HG03159 (cell line): ENCODE results near the gene PXN.
"Not testable (repeated sequence)": the region's sequence is repeated elsewhere in the genome, so short reads cannot be mapped to it uniquely, and the experiment has no call there.

Experiments used
- ATAC-seq: cut with Tn5 transposase; IDR thresholded peaks from one replicate; pipeline ENCODE4 v1.9.1; 2021; ENCODE audit warnings: mild to moderate bottlenecking, moderate library complexity; ENCODE audit not compliant: unreplicated experiment

The PXN gene

GRCh38 chr12:120227233-120228040 is 38.1 kb downstream of the PXN start:
- no peak for ATAC-seq

DNA sequence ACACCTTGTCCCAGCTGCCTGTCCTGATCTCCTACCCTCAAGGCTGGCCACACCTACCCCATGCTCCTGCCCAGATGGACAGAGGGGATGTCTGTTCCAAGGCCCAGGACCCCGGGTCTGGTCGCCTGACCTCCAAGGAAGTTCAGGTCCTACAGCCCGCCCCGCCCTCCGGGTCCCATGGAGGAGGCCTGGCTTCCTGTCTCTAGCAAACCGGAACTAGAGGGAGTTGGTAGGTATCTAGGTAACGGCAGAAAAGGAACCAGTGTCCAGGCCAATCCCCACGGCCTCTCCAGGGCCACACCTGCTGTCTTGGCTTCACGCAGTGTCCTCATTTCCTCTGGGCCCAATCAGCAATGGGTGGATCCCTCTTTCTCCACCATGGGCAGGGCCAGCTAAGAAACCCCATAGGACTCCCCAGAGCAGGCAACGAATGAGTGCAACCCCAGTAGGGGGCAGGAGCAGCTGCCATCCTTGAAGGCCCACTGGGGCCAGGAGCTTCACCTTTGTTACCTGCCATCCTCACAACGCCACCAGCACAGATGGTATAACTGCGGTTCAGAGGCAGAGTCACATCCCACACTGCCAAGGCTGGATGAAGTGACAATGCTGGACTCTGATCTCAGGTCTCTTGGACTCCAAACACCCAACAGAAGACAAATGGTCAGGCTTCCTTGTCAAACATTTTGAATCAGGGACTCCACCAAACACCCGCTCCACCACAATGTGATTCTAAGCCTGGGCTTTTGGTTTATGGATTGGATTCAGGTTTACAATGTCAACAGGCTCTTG is 39.5 kb downstream of the PXN start:
- no peak for ATAC-seq

- no peak for ATAC-seq
Observed at GRCh38 chr12:120225200-120225558, 40.4 kb downstream of the PXN start.

- no peak for ATAC-seq
Observed at GRCh38 chr12:120224304-120225199, 41.0 kb downstream of the PXN start.

- no peak for ATAC-seq
Observed at GRCh38 chr12:120223458-120224303, 41.8 kb downstream of the PXN start.

DNA sequence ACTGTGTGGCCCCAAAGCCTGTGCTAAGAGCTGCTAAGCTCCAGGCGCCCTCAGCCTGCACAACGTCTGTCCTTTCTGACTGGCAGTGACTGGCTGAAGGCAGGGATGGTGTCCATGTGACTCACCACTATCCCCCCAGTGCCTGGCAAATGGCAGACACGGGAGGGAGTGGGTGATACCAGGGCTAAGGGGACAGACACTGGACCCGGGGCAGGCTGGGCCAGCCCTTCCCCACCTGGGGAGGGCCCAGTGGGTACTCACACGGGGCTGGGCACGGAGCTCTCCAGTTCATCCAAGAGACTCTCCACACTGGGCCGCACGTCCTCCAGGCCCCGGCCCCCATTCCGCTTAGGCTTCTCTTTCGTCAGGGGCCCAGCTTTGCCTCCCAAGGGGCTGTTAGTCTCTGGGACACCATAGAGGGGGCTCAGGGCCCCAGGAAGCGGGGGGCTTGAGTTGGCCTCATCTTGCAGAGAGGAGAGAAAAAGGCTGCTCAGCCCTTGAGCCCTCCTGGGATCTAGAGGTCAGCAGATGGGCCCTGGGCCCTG is 43.2 kb downstream of the PXN start:
- ATAC-seq = no peak

- no peak for ATAC-seq
Observed at GRCh38 chr12:120221576-120221900, 44.0 kb downstream of the PXN start.

DNA sequence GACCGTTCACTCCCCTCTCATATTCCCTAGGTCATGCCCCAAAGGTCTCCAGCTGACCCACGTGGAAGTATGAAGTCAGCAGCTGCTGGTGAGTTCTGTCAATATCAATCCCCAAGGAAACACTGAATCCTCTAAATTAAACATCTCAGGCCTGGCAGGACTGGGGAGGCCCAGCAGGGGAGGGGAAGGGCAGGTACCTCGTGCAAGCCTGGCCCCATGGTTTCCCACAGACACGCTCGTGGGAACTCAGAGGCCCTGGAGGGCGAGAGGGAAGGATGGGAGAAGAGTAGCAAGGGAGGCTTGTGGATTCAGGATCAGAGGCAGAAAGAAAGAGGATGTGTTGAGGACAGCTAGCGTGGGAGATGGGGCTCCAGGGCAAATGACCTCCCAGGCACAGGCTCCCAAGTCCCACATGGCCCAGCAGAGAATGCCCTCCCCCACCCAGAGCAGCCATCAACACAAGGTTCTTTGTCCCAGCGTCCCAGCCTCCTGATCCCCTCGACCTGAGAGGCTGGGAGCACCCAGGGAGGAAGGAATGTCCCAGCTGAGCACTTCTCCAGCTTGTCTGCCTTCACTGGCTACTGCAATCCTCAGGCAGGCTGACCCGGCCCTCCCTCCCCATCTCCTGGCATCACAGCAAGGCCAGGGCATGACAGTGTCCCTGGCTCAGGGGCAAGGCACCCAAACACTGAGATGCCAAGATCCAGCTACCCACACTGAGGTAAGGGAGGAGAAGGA is 44.5 kb downstream of the PXN start:
- ATAC-seq = no peak

DNA sequence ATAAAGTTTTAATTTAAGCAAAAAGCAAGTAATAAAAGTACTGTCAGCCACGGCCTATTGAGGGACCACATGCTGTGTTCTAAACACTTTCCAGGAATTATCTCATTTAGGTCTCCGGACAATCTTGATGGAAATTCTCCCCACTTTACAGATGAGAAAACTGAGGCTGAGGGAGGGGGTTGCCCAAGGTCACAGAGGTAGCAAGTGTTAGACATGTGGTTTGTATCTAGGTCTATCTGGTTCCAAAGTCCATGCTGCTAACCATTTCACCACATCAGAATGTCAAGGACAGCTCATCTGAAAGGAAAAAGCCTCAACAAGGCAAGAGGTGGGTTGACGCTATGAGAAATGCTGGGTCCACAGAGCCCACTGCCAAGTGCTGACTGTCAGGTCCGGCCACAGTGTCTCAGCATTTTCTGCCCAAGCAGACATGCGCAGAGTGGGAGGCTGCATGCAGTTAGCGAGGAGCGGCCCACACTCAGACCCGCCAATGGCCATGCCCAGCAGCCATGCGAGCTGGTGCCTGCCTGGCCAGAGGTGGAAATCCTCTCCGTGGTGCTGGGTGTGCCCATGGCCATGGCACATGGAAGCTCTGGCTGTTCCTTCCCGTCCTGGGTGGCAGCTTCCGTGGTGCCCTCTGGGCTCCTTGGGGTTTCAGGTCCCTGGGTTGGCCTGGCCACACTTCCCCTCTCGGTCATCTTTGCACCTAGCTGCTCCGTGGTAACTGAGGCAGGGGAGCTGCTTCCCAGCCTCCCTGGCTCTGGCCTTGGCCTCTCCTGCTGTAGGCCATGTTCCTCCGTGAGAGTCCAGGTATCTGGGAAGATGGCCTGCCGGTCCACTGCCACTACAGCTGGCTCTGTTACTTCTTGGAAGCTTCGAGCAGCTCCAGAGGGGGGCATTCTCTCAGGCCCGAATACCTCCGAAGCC is 46.6 kb downstream of the PXN start:
- ATAC-seq = no peak

- ATAC-seq = no peak
Observed at GRCh38 chr12:120216742-120217605, 48.6 kb downstream of the PXN start.

DNA sequence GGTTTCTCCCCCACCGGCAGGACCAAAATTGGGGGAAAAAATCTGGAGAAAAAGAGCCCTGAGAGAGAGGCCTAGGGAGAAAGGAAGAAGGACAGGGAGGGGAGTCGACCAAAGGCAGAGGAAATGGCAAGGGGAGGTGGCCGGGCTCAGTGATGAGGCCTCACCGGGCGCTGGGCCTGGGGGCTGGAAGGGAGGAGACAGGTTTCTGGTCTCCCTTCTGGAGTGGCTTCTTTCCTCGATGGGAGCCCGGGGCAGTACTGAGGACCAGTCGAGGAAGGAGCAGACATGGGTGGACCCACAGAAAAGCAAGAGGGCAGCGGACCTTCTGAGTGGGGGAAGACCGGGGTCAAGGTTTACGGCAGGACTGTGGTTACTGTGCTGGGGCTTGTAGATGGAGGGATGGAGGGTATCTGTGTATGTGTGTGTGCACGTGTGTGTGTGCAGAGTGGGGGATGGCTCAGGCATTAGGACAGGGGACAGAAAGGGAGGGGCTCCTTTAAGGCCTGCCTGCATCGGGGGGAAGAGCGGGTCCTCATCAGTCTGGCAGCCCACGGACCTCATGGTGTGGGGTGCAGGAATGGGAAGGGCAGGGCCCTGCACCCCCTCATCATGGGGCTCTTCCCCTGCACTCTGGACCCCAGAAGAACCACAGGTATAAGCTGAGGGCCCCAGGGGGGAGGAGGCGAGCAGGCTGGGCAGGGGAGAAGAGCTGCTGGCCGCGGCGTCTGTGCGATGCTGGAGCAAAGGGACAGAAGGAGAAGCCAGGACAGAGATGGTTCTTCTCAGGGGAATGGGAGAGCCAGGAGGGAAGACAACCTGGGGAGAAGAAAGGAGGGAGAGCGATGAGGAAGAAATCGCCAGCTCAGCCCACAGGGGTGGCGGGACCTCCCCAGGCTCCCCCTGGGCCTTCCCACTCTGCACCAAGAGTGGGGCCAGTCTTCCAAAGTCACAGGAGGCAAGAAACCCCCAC is 49.5 kb downstream of the PXN start:
- ATAC-seq = no peak

- no peak for ATAC-seq
Observed at GRCh38 chr12:120215357-120215735, 50.2 kb downstream of the PXN start.

DNA sequence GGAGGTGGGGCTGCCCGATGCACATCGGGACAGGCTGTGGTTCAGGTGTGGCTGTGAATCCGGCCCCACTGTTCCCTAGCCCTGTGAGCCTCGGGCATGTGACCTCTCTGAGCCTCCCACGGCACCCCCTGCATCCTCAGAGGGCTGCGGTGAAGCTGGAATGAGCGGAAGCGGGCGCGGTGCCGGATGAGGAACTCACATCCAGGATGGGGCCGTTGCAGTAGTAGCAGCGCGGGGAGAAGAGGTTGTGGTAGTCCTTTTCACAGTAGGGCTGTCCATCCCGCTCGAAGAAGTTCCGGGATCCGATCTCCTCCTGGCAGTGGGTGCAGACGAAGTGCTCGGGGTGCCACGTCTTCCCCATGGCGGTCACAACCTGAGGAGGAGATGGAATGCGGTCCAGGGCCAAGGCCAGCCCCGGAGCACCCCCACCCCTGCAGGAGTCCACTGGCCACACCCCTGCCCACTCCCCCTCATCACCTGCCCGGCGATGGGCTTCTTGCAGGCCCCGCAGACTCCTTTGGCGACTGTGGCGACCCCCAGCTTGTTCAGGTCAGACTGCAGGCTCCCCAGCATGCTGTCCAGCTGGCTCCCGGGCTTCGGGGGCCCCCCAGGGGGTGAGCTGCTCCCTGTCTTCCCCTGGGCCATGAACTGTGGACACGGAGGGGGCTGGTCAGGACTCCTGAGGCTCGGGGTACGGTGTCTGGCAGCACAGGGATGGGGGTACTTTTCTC is 50.7 kb downstream of the PXN start:
- ATAC-seq = no peak

- ATAC-seq = no peak
Observed at GRCh38 chr12:120213758-120214157, 51.8 kb downstream of the PXN start.

DNA sequence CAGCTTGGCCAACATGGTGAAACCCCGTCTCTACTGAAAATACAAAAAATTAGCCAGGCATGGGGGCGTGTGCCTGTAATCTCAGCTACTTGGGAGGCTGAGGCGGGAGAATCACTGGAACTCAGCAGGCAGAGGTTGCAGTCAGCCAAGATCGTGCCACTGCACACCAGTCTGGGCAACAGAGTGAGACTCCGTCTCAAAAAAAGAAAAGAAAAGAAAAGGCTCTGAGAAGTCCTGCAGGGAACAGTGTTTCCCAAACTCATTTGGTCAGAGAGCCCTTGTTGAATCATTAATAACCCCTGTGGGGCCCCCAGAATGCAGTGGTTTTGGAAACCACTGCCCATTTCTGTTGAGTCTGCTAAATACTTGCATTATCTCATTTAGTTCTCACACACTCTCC is 52.3 kb downstream of the PXN start:
- not testable (repeated sequence) for ATAC-seq

GRCh38 chr12:120212301-120212700 is 53.2 kb downstream of the PXN start:
- ATAC-seq = no peak
